Adrenal gland (tissue), 5 donors: ENCODE measurements around the gene R3HDM4.

ENCODE experiments used
- POLR2A ChIP-seq, 2 donors: fragments of 450-650 bp; IDR thresholded peaks; one replicate each; pipeline ENCODE4 v1.6.1; 2017; ENCODE audit warnings: antibody characterized with exemption in 2 of 2, mild to moderate bottlenecking in 2 of 2, moderate library complexity in 1 of 2
- TF ChIP-seq, protein P1 (sequence below), 6 experiments: fragments of 450-650 bp in 4 of 6; fragments of 200-600 bp in 2 of 6; sonication (generic) in 1 of 6; IDR thresholded peaks; 1 replicate in 5 of 6; 2 replicates in 1 of 6; pipeline versions ENCODE4 v1.5.1 to v1.8.0; 2016 to 2021; ENCODE audit warnings: antibody characterized with exemption in 6 of 6, mild to moderate bottlenecking in 2 of 6, moderate library complexity in 1 of 6
- donor health status: DM: no; HTN: no; CAD: no.

- TF ChIP-seq, protein P1, sequence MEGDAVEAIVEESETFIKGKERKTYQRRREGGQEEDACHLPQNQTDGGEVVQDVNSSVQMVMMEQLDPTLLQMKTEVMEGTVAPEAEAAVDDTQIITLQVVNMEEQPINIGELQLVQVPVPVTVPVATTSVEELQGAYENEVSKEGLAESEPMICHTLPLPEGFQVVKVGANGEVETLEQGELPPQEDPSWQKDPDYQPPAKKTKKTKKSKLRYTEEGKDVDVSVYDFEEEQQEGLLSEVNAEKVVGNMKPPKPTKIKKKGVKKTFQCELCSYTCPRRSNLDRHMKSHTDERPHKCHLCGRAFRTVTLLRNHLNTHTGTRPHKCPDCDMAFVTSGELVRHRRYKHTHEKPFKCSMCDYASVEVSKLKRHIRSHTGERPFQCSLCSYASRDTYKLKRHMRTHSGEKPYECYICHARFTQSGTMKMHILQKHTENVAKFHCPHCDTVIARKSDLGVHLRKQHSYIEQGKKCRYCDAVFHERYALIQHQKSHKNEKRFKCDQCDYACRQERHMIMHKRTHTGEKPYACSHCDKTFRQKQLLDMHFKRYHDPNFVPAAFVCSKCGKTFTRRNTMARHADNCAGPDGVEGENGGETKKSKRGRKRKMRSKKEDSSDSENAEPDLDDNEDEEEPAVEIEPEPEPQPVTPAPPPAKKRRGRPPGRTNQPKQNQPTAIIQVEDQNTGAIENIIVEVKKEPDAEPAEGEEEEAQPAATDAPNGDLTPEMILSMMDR (IDR thresholded peaks at IDR 0.05), result no peak
- no peak for TF ChIP-seq POLR2A (IDR thresholded peaks at IDR 0.05)
These were observed 11.6 kb upstream of the R3HDM4 start for GRCh38 chr19:924553-925086.
